Measurements from ENCODE around the gene RBP3. TPM values are rescaled to one million over a fixed set of nuclear protein-coding genes. Genes with fewer than 3 reads are reported as not detected.
"Not testable (repeated sequence)": the region's sequence is repeated elsewhere in the genome, so short reads cannot be mapped to it uniquely, and the experiment has no call there.

The RBP3 gene
- total RNA-seq, 1 experiment from 2014 or later: not detected

DNA sequence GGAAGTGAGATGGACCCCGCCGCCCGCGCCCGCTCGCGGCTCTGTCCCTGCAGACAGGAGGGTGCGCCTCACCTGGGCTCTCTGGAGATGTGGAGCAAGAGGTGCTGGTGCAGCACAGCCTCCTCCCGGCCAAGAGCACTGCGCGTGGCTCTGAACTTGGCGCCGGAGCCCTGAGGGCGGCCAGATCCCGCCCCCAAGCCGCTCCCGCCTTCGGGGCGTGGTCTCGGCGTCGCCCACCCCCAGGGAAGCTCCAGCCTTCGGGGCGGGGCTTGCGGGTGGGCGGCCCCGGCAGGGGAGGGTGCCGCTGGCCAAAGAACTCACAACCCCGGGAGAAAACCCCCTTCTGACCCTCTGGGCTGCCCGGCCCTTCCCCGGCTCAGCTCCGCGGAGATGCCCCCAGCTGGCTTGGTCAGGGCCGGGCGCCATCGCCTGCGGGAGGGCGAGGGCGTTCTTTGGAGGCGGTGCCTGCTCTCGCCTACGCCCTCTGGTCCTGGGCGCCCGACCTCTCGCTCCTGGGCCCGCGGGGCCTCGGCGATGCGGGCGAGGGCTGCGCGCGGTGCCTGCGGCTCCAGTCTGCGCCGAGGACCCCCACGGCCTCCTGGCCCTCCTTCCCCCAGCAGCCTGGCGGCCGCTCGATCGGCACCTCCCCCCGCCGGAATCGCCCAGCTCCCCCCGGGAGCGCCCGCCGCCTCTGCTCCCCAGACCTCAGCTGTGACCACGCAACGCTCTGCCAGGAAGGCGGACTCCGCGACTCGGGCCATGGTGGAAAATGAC, 36.2 kb downstream of the RBP3 start, which contains the start of gene ZNF488:
Gene ZNF488, minus strand, starts transcription at position 146 of the 774 bp plus-strand sequence. CDS start 15,464 bp downstream, outside the sequence.
- peaks cover 54% of the 10 kb centered on the region for H3K27me3 Mint-ChIP-seq (ENCODE audit: low read depth)
- no peak within 1 kb of the TSS for H4K8ac ChIP-seq (replicated peaks; ENCODE audit: insufficient read length, low read depth, low read length)
- TF ChIP-seq CTCF (conservative IDR thresholded peaks at IDR 0.05): no peak

GRCh38 chr10:47386104-47386503, 37.9 kb downstream of the RBP3 start:
- H4K5ac ChIP-seq (ENCODE audit: insufficient read length, low read depth, low read length); H2AFZ ChIP-seq (ENCODE audit: low read length); H3K79me2 ChIP-seq (ENCODE audit: insufficient read depth, low read length); H3K4ac ChIP-seq (ENCODE audit: low read depth, low read length); H2BK5ac ChIP-seq (ENCODE audit: insufficient read length, low read length); H3K23me2 ChIP-seq (ENCODE audit: insufficient read length, low read depth, low read length, poor library complexity, severe bottlenecking); H3T11ph ChIP-seq (ENCODE audit: low read length); H2BK120ac ChIP-seq (ENCODE audit: low read depth, low read length, poor library complexity, severe bottlenecking); H3K4me3 Mint-ChIP-seq; H4K20me1 ChIP-seq (ENCODE audit: control insufficient read depth, insufficient read depth, insufficient read length); H3K36me3 Mint-ChIP-seq (ENCODE audit: insufficient read depth in 1 of 3, low read depth in 3 of 3); H4K8ac ChIP-seq (replicated peaks; ENCODE audit: insufficient read length, low read depth, low read length); H3K9ac ChIP-seq (ENCODE audit: extremely low read depth, insufficient read length, low read length); H3K27me3 ChIP-seq (ENCODE audit: insufficient read depth, low read length); H2BK15ac ChIP-seq (ENCODE audit: low read depth, low read length); H2BK12ac ChIP-seq (ENCODE audit: insufficient read length, low read depth, low read length); H3K9me3 ChIP-seq (ENCODE audit: control insufficient read depth, low read depth, low read length); H3K23ac ChIP-seq (ENCODE audit: insufficient read length, low read depth, low read length); H4K91ac ChIP-seq (ENCODE audit: insufficient read length, low read depth, low read length); H3K56ac ChIP-seq (ENCODE audit: insufficient read length, low read depth, low read length); H3K4me2 ChIP-seq (ENCODE audit: insufficient read depth, insufficient read length, low read length); H2BK20ac ChIP-seq (ENCODE audit: low read depth, low read length, poor library complexity, severe bottlenecking); H3K14ac ChIP-seq (ENCODE audit: insufficient read depth, low read length); H3K4me1 ChIP-seq (ENCODE audit: insufficient read depth, low read length); H2AK5ac ChIP-seq (ENCODE audit: insufficient read length, low read length); H3K18ac ChIP-seq (ENCODE audit: insufficient read length, low read depth, low read length); H3K79me1 ChIP-seq (ENCODE audit: insufficient read depth, low read depth, low read length, poor library complexity, severe bottlenecking); H3K27ac Mint-ChIP-seq; H3K27ac ChIP-seq (ENCODE audit: insufficient read length, low read depth, low read length): not testable (repeated sequence)
- peaks cover 12 to 20% of the 10 kb centered on the region in 2 experiments for H3K9me3 Mint-ChIP-seq
- WGBS (ENCODE audit: extremely low coverage, insufficient read length, low lambda C conversion rate): no CpG with 5 or more reads among the region's 2 CpGs
- peak; percentile 5 for DNase-seq
- peaks cover 38% of the 10 kb centered on the region for H3K27me3 Mint-ChIP-seq (ENCODE audit: low read depth)
- peaks cover 28 to 31% of the 10 kb centered on the region in 2 experiments for H3K4me1 Mint-ChIP-seq

More for the DNA sequence above, 36.2 kb downstream of the RBP3 start, which contains the start of gene ZNF488:
- no peak within 1 kb of the TSS for H2BK5ac ChIP-seq (ENCODE audit: insufficient read length, low read length)
- no peaks in the 10 kb centered on the region for H3K79me2 ChIP-seq (ENCODE audit: insufficient read depth, low read length)
- H3K79me1 ChIP-seq (ENCODE audit: insufficient read depth, low read depth, low read length, poor library complexity, severe bottlenecking): no peaks in the 10 kb centered on the region
- peaks cover 12 to 20% of the 10 kb centered on the region in 2 experiments for H3K9me3 Mint-ChIP-seq
- H3K18ac ChIP-seq (ENCODE audit: insufficient read length, low read depth, low read length): peak within 1 kb of the TSS; percentile 37
- no peak within 1 kb of the TSS for H2BK15ac ChIP-seq (ENCODE audit: low read depth, low read length)
- peak within 1 kb of the TSS; percentile 9 to 81 (median 50); a peak in 5 of 7 replicates for H3K27ac Mint-ChIP-seq
- H3K4ac ChIP-seq (ENCODE audit: low read depth, low read length): no peak within 1 kb of the TSS
- H3K9ac ChIP-seq (ENCODE audit: extremely low read depth, insufficient read length, low read length): peak within 1 kb of the TSS; percentile 9
- peaks cover 2 to 8% (median 5%) of the 10 kb centered on the region in 3 experiments; a peak in 5 of 7 replicates for H3K36me3 Mint-ChIP-seq (ENCODE audit: insufficient read depth in 1 of 3, low read depth in 3 of 3)
- no peak within 1 kb of the TSS for H4K5ac ChIP-seq (ENCODE audit: insufficient read length, low read depth, low read length)
- H2BK12ac ChIP-seq (ENCODE audit: insufficient read length, low read depth, low read length): no peak within 1 kb of the TSS
- H4K91ac ChIP-seq (ENCODE audit: insufficient read length, low read depth, low read length): no peak within 1 kb of the TSS
- peak; percentile 92 for DNase-seq
- H4K20me1 ChIP-seq (ENCODE audit: control insufficient read depth, insufficient read depth, insufficient read length): no peaks in the 10 kb centered on the region
- H2AFZ ChIP-seq (ENCODE audit: low read length): no peak within 1 kb of the TSS
- H3K4me1 Mint-ChIP-seq: peaks cover 32 to 34% of the 10 kb centered on the region in 2 experiments
- no peak within 1 kb of the TSS for H3K27ac ChIP-seq (ENCODE audit: insufficient read length, low read depth, low read length)
- H2AK5ac ChIP-seq (ENCODE audit: insufficient read length, low read length): no peak within 1 kb of the TSS
- peak within 1 kb of the TSS; percentile 78 to 87 for H3K4me3 Mint-ChIP-seq
- no peak within 1 kb of the TSS for H2BK120ac ChIP-seq (ENCODE audit: low read depth, low read length, poor library complexity, severe bottlenecking)
- H3K4me1 ChIP-seq (ENCODE audit: insufficient read depth, low read length): peaks cover 2% of the 10 kb centered on the region; the same call in 1 of the 2 replicates
- no CpG with 5 or more reads among the region's 75 CpGs for WGBS (ENCODE audit: extremely low coverage, insufficient read length, low lambda C conversion rate)
- H2BK20ac ChIP-seq (ENCODE audit: low read depth, low read length, poor library complexity, severe bottlenecking): no peak within 1 kb of the TSS
- no peaks in the 10 kb centered on the region for H3K27me3 ChIP-seq (ENCODE audit: insufficient read depth, low read length)
- no peak within 1 kb of the TSS for H3T11ph ChIP-seq (ENCODE audit: low read length)
- no peak within 1 kb of the TSS for H3K56ac ChIP-seq (ENCODE audit: insufficient read length, low read depth, low read length)
- H3K23me2 ChIP-seq (ENCODE audit: insufficient read length, low read depth, low read length, poor library complexity, severe bottlenecking): peaks cover 10% of the 10 kb centered on the region
- no peaks in the 10 kb centered on the region for H3K9me3 ChIP-seq (ENCODE audit: control insufficient read depth, low read depth, low read length)
- no peak within 1 kb of the TSS for H3K23ac ChIP-seq (ENCODE audit: insufficient read length, low read depth, low read length)
- H3K14ac ChIP-seq (ENCODE audit: insufficient read depth, low read length): no peak within 1 kb of the TSS; the same call in 1 of the 2 replicates
- H3K4me2 ChIP-seq (ENCODE audit: insufficient read depth, insufficient read length, low read length): peak within 1 kb of the TSS; percentile 82
